Calu3 (cell line): ENCODE measurements around the gene LAMB4. TPM values are rescaled to one million over a fixed set of nuclear protein-coding genes. Genes with fewer than 3 reads are reported as not detected.

Experiments
- BruUV-seq: library from RNA; stranded (reverse); fragments of 400-500 nt; replicated peaks from 2 replicates; lab custom pipeline; 2021; lab: Mats Ljungman, UMichigan
- CTCF ChIA-PET: fragments of 300-600 bp; sonication (Branson Sonifier 250); formaldehyde crosslinking; loops from one replicate; lab custom pipeline; 2022; ENCODE audit warnings: antibody characterized with exemption; lab: Charles Lee
- DNase-seq: peaks from one replicate; pipeline ENCODE4 v3.0.0; 2022
- H3K27ac Mint-ChIP-seq: one replicate; pipeline ENCODE4 v1.8.0; 2022; ENCODE audit warnings: mixed read lengths; ENCODE audit not compliant: unreplicated experiment
- H3K27me3 Mint-ChIP-seq: one replicate; pipeline ENCODE4 v1.8.0; 2022; ENCODE audit warnings: mixed read lengths; ENCODE audit not compliant: unreplicated experiment
- H3K36me3 Mint-ChIP-seq: one replicate; pipeline ENCODE4 v1.8.0; 2022; ENCODE audit warnings: mild to moderate bottlenecking, moderate library complexity, mixed read lengths; ENCODE audit not compliant: insufficient read depth, unreplicated experiment
- H3K4me1 Mint-ChIP-seq: one replicate; pipeline ENCODE4 v1.8.0; 2022; ENCODE audit warnings: mild to moderate bottlenecking, low read depth, mixed read lengths; ENCODE audit not compliant: unreplicated experiment
- H3K4me3 Mint-ChIP-seq: one replicate; pipeline ENCODE4 v1.8.0; 2022; ENCODE audit warnings: mild to moderate bottlenecking, low read depth, moderate library complexity, mixed read lengths; ENCODE audit not compliant: unreplicated experiment
- H3K9me3 Mint-ChIP-seq: one replicate; pipeline ENCODE4 v1.8.0; 2022; ENCODE audit warnings: low read depth, mixed read lengths; ENCODE audit not compliant: unreplicated experiment
- intact Hi-C: fragments of 100-400 bp; cut with micrococcal nuclease; formaldehyde crosslinking; loops from one replicate; pipeline ENCODE4 v1.10.0; 2022; ENCODE audit not compliant: unreplicated experiment
- total RNA-seq: library from RNA; stranded (reverse); gene quantifications from 2 replicates; pipeline ENCODE4 v1.2.3, GENCODE V29; 2022
- TF ChIP-seq, protein P1 (sequence below): fragments of 200-600 bp; IDR thresholded peaks from one replicate; pipeline ENCODE4 v1.8.0; 2022; ENCODE audit warnings: antibody characterized with exemption; ENCODE audit not compliant: unreplicated experiment

Gene LAMB4
- total RNA-seq, 1 experiment from 2014 or later, result not detected

DNA sequence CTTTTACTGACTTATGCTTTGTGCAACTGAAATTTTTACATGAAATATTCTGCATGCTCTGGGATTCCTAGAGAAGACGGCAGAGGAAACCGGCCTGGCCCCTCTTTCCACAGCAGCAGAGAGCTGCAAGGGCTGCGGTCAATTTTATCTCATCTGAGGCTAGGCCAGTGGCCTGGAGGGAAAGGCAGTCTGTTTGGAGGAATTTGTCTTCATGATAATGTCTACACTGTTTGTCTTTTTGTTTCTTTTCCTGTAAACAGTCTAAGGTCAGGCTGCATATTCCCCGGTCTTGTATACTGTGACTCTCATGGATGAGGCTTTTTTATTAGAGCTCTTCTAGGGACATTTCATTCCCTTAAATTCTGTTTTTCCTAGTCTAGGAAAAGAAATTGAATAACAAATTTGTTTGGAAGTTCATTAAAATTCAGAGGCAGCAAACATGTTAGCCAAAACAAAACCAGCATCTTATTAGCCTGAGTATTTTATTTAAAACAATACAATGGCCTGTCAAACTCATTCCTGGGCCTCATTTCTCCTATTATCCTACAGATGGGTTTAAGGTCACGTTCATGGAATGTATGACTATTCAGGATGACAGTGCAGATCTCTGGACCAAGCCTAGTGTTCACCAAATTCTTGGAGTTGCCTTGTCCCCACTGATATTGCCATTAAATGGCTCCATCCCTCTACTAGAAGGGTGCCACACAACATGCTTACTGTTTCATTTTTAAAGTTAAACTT, 26.4 kb downstream of the LAMB4 start:
- H3K27me3 Mint-ChIP-seq, result no peaks in the 10 kb centered on the region

DNA sequence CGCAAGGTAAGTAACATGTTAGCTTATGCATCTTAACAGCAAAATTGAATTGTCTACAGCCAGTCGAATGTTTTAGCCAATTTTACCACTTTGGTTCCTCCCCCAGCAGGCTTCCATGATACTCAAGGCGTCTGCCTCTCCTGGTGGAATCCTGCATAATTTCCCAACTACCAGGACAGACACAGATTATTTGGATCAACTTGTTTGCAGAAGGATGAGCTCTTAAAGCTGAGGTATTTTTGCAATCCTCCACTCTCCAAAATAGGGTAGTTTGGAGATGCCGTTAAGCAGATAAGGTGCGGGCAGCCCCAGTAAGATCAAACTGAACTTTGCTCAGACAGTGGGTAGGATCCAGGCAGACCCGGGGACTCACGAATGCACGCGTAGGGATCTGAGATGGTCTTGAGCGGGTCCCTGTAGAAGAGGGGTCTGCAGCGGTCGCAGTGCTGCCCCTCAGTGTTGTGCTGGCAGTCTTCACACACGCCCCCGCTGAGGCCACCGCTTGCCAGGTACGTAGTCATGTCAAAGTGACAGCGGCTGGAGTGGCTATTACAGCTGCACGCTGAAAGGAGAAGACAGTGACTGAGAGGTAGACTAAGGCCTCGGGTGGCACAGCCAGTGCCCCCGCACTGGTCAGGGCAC, 27.4 kb downstream of the LAMB4 start:
- TF ChIP-seq, protein P1, sequence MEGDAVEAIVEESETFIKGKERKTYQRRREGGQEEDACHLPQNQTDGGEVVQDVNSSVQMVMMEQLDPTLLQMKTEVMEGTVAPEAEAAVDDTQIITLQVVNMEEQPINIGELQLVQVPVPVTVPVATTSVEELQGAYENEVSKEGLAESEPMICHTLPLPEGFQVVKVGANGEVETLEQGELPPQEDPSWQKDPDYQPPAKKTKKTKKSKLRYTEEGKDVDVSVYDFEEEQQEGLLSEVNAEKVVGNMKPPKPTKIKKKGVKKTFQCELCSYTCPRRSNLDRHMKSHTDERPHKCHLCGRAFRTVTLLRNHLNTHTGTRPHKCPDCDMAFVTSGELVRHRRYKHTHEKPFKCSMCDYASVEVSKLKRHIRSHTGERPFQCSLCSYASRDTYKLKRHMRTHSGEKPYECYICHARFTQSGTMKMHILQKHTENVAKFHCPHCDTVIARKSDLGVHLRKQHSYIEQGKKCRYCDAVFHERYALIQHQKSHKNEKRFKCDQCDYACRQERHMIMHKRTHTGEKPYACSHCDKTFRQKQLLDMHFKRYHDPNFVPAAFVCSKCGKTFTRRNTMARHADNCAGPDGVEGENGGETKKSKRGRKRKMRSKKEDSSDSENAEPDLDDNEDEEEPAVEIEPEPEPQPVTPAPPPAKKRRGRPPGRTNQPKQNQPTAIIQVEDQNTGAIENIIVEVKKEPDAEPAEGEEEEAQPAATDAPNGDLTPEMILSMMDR, result no peak
- H3K27me3 Mint-ChIP-seq, result no peaks in the 10 kb centered on the region
- no TSS peak for BruUV-seq
- H3K27ac Mint-ChIP-seq, result no peak overlapping the region
- H3K36me3 Mint-ChIP-seq, result no peaks in the 10 kb centered on the region
- CTCF ChIA-PET, result interaction anchor here (0.8 kb wide), 1 partner anchor 350 kb away, joined by 3 read pairs; no protein-coding TSS in a partner anchor
- no peak overlapping the region for H3K4me3 Mint-ChIP-seq
- intact Hi-C loops, result no loop called here
- H3K4me1 Mint-ChIP-seq, result no peaks in the 10 kb centered on the region
- DNase-seq, result no peak
- no peaks in the 10 kb centered on the region for H3K9me3 Mint-ChIP-seq

More for the DNA sequence above, 26.4 kb downstream of the LAMB4 start:
- H3K4me1 Mint-ChIP-seq, result no peaks in the 10 kb centered on the region
- no TSS peak for BruUV-seq
- H3K9me3 Mint-ChIP-seq, result no peaks in the 10 kb centered on the region
- no peak overlapping the region for H3K27ac Mint-ChIP-seq
- CTCF ChIA-PET, result no interaction called here
- no peak for DNase-seq
- no peaks in the 10 kb centered on the region for H3K36me3 Mint-ChIP-seq
- intact Hi-C loops, result no loop called here
- TF ChIP-seq, protein P1, result no peak
- no peak overlapping the region for H3K4me3 Mint-ChIP-seq

DNA sequence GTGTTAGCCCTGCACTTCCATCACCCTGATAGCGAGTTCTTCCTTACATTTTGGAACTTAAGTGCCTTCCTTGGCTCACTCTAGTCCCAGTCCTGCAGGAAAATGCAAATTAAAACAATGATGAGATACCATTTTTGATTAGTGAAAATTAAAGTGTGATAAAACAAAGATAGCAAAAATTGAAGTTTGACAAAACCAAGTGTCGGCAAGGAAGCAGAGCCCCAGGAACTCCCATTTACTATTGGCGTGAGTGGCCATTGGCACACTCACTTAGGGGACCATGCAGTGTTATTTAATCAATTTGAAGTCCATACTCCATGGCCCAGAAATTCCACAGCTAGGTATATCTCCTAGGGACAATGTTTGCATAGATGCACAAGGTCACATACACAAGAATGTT, 28.4 kb downstream of the LAMB4 start:
- Mint-ChIP-seq H3K9me3 (no peaks in the 10 kb centered on the region), H3K27me3 (no peaks in the 10 kb centered on the region), H3K27ac (no peak overlapping the region), H3K4me1 (no peaks in the 10 kb centered on the region), H3K4me3 (no peak overlapping the region), H3K36me3 (no peaks in the 10 kb centered on the region)
- TF ChIP-seq, protein P1, result no peak
- intact Hi-C loops, result no loop called here
- BruUV-seq, result no TSS peak
- DNase-seq, result no peak
- CTCF ChIA-PET, result no interaction called here

DNA sequence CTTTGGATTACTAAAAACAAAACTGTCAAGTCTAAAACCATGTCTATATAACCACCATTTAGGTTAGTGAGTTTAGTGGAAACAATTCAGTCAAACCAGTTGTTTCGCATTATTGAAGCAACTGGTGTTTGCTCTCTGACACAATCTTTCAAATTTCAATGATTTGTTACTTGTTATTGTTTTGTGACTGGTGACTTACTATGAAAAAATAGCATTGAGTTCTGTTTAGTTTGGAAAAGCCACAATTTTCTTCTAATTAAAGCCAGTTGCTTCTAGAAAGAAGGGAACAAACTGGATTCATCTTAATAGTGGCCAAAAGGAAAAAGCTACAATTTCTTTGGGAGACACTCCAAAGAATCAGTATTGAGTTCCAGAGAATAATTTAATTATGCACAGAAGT, 30.4 kb downstream of the LAMB4 start:
- no peaks in the 10 kb centered on the region for H3K9me3 Mint-ChIP-seq
- H3K4me1 Mint-ChIP-seq, result peaks cover 17% of the 10 kb centered on the region
- intact Hi-C loops, result loop anchor here (5.0 kb wide), 4 partner anchors 67 to 152 kb away; partner anchors contain the start of gene LAMB1
- H3K27me3 Mint-ChIP-seq, result no peaks in the 10 kb centered on the region
- BruUV-seq, result no TSS peak
- TF ChIP-seq, protein P1, result no peak
- CTCF ChIA-PET, result no interaction called here
- H3K4me3 Mint-ChIP-seq, result no peak overlapping the region
- H3K27ac Mint-ChIP-seq, result no peak overlapping the region
- H3K36me3 Mint-ChIP-seq, result no peaks in the 10 kb centered on the region
- no peak for DNase-seq
